ENCODE results near the gene GALNTL6.

- TF ChIP-seq CTCF (conservative IDR thresholded peaks at IDR 0.05 in 1 of 2, IDR thresholded peaks at IDR 0.05 in 1 of 2; ENCODE audit: low read depth in 1 of 2, low read length in 2 of 2) (no peak), EZH2 (IDR thresholded peaks at IDR 0.05; ENCODE audit: low read length, missing control alignments) (no peak)
These were observed 1224.0 kb downstream of the GALNTL6 start for GRCh38 chr4:173037242-173037641.
